Measurements from ENCODE around the gene PCSK4. TPM values are rescaled to one million over a fixed set of nuclear protein-coding genes. Genes with fewer than 3 reads are reported as not detected.

PCSK4 gene
- total and polyA plus RNA-seq, 2 of the 13 experiments (the other 11 are each of a cell fraction or from before 2014, with no cell fraction given), result 2.0 to 2.7 TPM

GRCh38 chr19:1455336-1456120, 34.6 kb downstream of the PCSK4 start (continued):
- TF ChIP-seq ZNF790 (CRISPR knock-in tag; IDR thresholded peaks at IDR 0.05; ENCODE audit: borderline replicate concordance) (no peak), ONECUT2 (CRISPR knock-in tag; IDR thresholded peaks at IDR 0.05) (no peak), ZNF569 (CRISPR knock-in tag; IDR thresholded peaks at IDR 0.05; ENCODE audit: borderline replicate concordance) (no peak), MIER3 (CRISPR knock-in tag; IDR thresholded peaks at IDR 0.05; ENCODE audit: borderline replicate concordance) (0 out of 2 replicates have a peak, but pooled peaks have one; percentile 17), HNRNPK (IDR thresholded peaks at IDR 0.05; ENCODE audit: low read depth, low read length, poor library complexity, severe bottlenecking) (peak; percentile 43), SRSF4 (IDR thresholded peaks at IDR 0.05; ENCODE audit: low read depth, low read length, poor library complexity, severe bottlenecking) (no peak), ZNF546 (CRISPR knock-in tag; conservative IDR thresholded peaks at IDR 0.05) (0 out of 2 replicates have a peak, but pooled peaks have one; percentile 29), ZSCAN31 (CRISPR knock-in tag; IDR thresholded peaks at IDR 0.05; ENCODE audit: low read depth) (0 out of 2 replicates have a peak, but pooled peaks have one; percentile 25), TFDP1 (CRISPR knock-in tag; IDR thresholded peaks at IDR 0.05; ENCODE audit: borderline replicate concordance) (no peak), CEBPB (IDR thresholded peaks at IDR 0.05; ENCODE audit: borderline replicate concordance, low read depth, low read length) (no peak), ZNF891 (CRISPR knock-in tag; IDR thresholded peaks at IDR 0.05) (no peak), AGO2 (optimal IDR thresholded peaks at IDR 0.05; ENCODE audit: low read depth, low read length) (peak; percentile 17), ZNF160 (CRISPR knock-in tag; IDR thresholded peaks at IDR 0.05) (no peak), ZNF687 (CRISPR knock-in tag; IDR thresholded peaks at IDR 0.05) (peak; percentile 69), NFIB (CRISPR knock-in tag; IDR thresholded peaks at IDR 0.05; ENCODE audit: borderline replicate concordance) (no peak), FOXA3 (CRISPR knock-in tag; IDR thresholded peaks at IDR 0.05) (no peak), MAX (IDR thresholded peaks at IDR 0.05) (peak; percentile 54; the same call in 1 of the 2 replicates), PHF20 (CRISPR knock-in tag; IDR thresholded peaks at IDR 0.05) (peak; percentile 17; the same call in 1 of the 2 replicates)
- TF ChIP-seq, protein P1, sequence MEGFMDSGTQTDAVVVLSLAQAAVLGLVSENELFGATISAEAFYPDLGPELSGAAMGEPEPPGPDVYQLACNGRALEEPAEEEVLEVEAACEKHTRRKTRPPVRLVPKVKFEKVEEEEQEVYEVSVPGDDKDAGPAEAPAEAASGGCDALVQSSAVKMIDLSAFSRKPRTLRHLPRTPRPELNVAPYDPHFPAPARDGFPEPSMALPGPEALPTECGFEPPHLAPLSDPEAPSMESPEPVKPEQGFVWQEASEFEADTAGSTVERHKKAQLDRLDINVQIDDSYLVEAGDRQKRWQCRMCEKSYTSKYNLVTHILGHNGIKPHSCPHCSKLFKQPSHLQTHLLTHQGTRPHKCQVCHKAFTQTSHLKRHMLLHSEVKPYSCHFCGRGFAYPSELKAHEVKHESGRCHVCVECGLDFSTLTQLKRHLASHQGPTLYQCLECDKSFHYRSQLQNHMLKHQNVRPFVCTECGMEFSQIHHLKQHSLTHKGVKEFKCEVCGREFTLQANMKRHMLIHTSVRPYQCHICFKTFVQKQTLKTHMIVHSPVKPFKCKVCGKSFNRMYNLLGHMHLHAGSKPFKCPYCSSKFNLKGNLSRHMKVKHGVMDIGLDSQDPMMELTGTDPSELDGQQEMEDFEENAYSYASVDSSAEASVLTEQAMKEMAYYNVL (CRISPR knock-in tag; IDR thresholded peaks at IDR 0.05; ENCODE audit: borderline replicate concordance), result no peak
- TF ChIP-seq, protein P2, sequence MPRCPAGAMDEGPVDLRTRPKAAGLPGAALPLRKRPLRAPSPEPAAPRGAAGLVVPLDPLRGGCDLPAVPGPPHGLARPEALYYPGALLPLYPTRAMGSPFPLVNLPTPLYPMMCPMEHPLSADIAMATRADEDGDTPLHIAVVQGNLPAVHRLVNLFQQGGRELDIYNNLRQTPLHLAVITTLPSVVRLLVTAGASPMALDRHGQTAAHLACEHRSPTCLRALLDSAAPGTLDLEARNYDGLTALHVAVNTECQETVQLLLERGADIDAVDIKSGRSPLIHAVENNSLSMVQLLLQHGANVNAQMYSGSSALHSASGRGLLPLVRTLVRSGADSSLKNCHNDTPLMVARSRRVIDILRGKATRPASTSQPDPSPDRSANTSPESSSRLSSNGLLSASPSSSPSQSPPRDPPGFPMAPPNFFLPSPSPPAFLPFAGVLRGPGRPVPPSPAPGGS (CRISPR knock-in tag; IDR thresholded peaks at IDR 0.05), result 0 out of 2 replicates have a peak, but pooled peaks have one; percentile 52

Data from HepG2 (cell line).